ENCODE data around the gene NSUN7.
"Not testable (repeated sequence)": the region's sequence is repeated elsewhere in the genome, so short reads cannot be mapped to it uniquely, and the experiment has no call there.

NSUN7 gene

GRCh38 chr4:40749717-40750460, at the start of gene NSUN7:
Gene NSUN7 (plus strand): TSS chr4:40749955. CDS start chr4:40750694, 739 bp downstream.
- peak; percentile 52 for DNase-seq
- peak; percentile 60 for ATAC-seq

- no peak for ATAC-seq
- no peak for DNase-seq
Observed at GRCh38 chr4:40702137-40702799, 47.5 kb upstream of the NSUN7 start.

- peak; percentile 35 for DNase-seq
- ATAC-seq: peak; percentile 78
Observed at GRCh38 chr4:40702800-40703151, 47.0 kb upstream of the NSUN7 start.

GRCh38 chr4:40704073-40704472, 45.7 kb upstream of the NSUN7 start:
- ATAC-seq (no peak), DNase-seq (no peak)

GRCh38 chr4:40710484-40711254, 39.1 kb upstream of the NSUN7 start:
- ATAC-seq (no peak), DNase-seq (no peak)

- ATAC-seq, DNase-seq: not testable (repeated sequence)
Observed at GRCh38 chr4:40713001-40713400, 36.8 kb upstream of the NSUN7 start.

- ATAC-seq (no peak), DNase-seq (no peak)
Observed at GRCh38 chr4:40713798-40714197, 36.0 kb upstream of the NSUN7 start.

- ATAC-seq (no peak), DNase-seq (no peak)
Observed at GRCh38 chr4:40718586-40718985, 31.2 kb upstream of the NSUN7 start.

- ATAC-seq: no peak
- DNase-seq: no peak
Observed at GRCh38 chr4:40719008-40719623, 30.6 kb upstream of the NSUN7 start.

- DNase-seq: no peak
- no peak for ATAC-seq
Observed at GRCh38 chr4:40720351-40720750, 29.4 kb upstream of the NSUN7 start.

- no peak for ATAC-seq
Observed at GRCh38 chr4:40720916-40721315, 28.8 kb upstream of the NSUN7 start.

GRCh38 chr4:40721730-40722171, 28.0 kb upstream of the NSUN7 start:
- ATAC-seq: peak; percentile 44
- no peak for DNase-seq

More at GRCh38 chr4:40720916-40721315, 28.8 kb upstream of the NSUN7 start:
- DNase-seq: no peak

GRCh38 chr4:40722576-40723161, 27.1 kb upstream of the NSUN7 start:
- no peak for DNase-seq
- ATAC-seq: peak; percentile 44

- no peak for DNase-seq
- no peak for ATAC-seq
Observed at GRCh38 chr4:40723728-40724127, 26.0 kb upstream of the NSUN7 start.

GRCh38 chr4:40728333-40728732, 21.4 kb upstream of the NSUN7 start:
- ATAC-seq: no peak
- no peak for DNase-seq

- no peak for ATAC-seq
- no peak for DNase-seq
Observed at GRCh38 chr4:40729555-40729954, 20.2 kb upstream of the NSUN7 start.

- ATAC-seq (no peak), DNase-seq (no peak)
Observed at GRCh38 chr4:40730091-40730679, 19.6 kb upstream of the NSUN7 start.

GRCh38 chr4:40731361-40731760, 18.4 kb upstream of the NSUN7 start:
- DNase-seq (no peak), ATAC-seq (no peak)

- no peak for DNase-seq
- peak; percentile 32 for ATAC-seq
Observed at GRCh38 chr4:40731792-40732245, 17.9 kb upstream of the NSUN7 start.

- no peak for DNase-seq
- ATAC-seq: no peak
Observed at GRCh38 chr4:40733752-40734151, 16.0 kb upstream of the NSUN7 start.

- DNase-seq: no peak
- no peak for ATAC-seq
Observed at GRCh38 chr4:40734497-40734896, 15.3 kb upstream of the NSUN7 start.

- ATAC-seq (no peak), DNase-seq (no peak)
Observed at GRCh38 chr4:40736910-40737309, 12.8 kb upstream of the NSUN7 start.
